Renal cortical epithelial cell (primary cell): Measurements from ENCODE around the gene ADD1. TPM values are rescaled to one million over a fixed set of nuclear protein-coding genes. Genes with fewer than 3 reads are reported as not detected.

Experiments
- DNase-seq: peaks from one replicate; pipeline ENCODE4 v3.0.0-alpha.2; 2011; ENCODE audit warnings: low read depth
- total RNA-seq: library from RNA; depleted of rRNA; stranded (reverse); fragments of >200 nt; gene quantifications from 2 replicates; pipeline ENCODE4 v1.2.3, GENCODE V29; 2014

Gene ADD1
- total RNA-seq, 1 donor from 2014 or later = 207 TPM

- DNase-seq = no peak
Observed at GRCh38 chr4:2963966-2964471, 120.4 kb downstream of the ADD1 start.

- DNase-seq = no peak
Observed at GRCh38 chr4:2964706-2965258, 121.1 kb downstream of the ADD1 start.

GRCh38 chr4:2965262-2965661 lies 121.6 kb downstream of the ADD1 start:
- DNase-seq = no peak

GRCh38 chr4:2968381-2968780 lies 124.7 kb downstream of the ADD1 start:
- peak; percentile 57 for DNase-seq

GRCh38 chr4:2971275-2971674 lies 127.6 kb downstream of the ADD1 start:
- no peak for DNase-seq

GRCh38 chr4:2977211-2978088 lies 133.8 kb downstream of the ADD1 start:
- peak; percentile 36 for DNase-seq

Other genes with a start within 250 kb of the ADD1 start
- 72.4 and 88.6 TPM in 2 replicates for gene TNIP2, start 87.5 kb upstream of the ADD1 start, total RNA-seq
- 11.8 and 62.2 TPM in 2 replicates for gene SH3BP2, start 50.8 kb upstream of the ADD1 start, total RNA-seq
- 15.5 and 30.5 TPM in 2 replicates for gene NOP14, start 119.6 kb downstream of the ADD1 start, total RNA-seq
- 4.7 and 5.7 TPM in 2 replicates for gene GRK4, start 119.7 kb downstream of the ADD1 start, total RNA-seq
- gene HTT-AS, start 230.7 kb downstream of the ADD1 start, total RNA-seq = not detected in 2 replicates
- gene HTT, start 230.8 kb downstream of the ADD1 start, total RNA-seq = 91.8 and 102 TPM in 2 replicates